ENCODE measurements around the gene SLC38A8.

DNA sequence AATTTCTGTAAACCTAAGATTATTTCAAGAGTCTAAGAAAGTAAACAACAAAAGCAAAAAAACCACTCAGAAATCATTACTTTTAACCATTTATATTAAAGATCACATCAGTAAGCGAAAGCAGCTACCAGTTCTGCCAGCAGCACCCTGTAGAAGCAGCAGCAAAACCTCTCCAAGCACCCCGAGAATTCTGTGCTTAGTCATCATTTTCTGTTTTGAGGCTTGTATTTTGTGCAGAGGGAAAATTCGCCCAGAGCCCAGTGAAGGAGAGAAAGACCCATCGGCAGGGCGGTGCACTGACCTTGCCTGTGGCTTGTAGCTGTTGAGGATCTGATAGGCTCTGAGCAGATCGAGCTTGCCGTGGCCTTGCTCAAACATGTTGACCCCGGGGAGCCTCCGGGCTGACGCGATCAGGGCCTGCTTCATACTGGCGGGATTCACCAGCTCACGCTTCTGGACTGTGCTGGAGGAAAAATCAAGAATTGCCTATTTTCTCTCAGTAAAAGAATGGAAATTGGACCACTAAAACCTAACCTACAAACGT, 38.9 kb upstream of the SLC38A8 start:
- TF ChIP-seq, protein P1, sequence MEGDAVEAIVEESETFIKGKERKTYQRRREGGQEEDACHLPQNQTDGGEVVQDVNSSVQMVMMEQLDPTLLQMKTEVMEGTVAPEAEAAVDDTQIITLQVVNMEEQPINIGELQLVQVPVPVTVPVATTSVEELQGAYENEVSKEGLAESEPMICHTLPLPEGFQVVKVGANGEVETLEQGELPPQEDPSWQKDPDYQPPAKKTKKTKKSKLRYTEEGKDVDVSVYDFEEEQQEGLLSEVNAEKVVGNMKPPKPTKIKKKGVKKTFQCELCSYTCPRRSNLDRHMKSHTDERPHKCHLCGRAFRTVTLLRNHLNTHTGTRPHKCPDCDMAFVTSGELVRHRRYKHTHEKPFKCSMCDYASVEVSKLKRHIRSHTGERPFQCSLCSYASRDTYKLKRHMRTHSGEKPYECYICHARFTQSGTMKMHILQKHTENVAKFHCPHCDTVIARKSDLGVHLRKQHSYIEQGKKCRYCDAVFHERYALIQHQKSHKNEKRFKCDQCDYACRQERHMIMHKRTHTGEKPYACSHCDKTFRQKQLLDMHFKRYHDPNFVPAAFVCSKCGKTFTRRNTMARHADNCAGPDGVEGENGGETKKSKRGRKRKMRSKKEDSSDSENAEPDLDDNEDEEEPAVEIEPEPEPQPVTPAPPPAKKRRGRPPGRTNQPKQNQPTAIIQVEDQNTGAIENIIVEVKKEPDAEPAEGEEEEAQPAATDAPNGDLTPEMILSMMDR (IDR thresholded peaks at IDR 0.05): no peak
- TF ChIP-seq POLR2A (IDR thresholded peaks at IDR 0.05): no peak

All from vagina (tissue), 2 donors.